H1 (cell line): ENCODE measurements around the gene SERPINB11. TPM values are rescaled to one million over a fixed set of nuclear protein-coding genes. Genes with fewer than 3 reads are reported as not detected.

Source experiments
- CBX5 ChIP-seq: fragments of 300-800, 300-1000 bp; sonication (generic); IDR thresholded peaks from 2 replicates; pipeline ENCODE4 v1.7.1; 2016; ENCODE audit warnings: antibody characterized with exemption, low read length, low read depth
- CEBPB ChIP-seq: IDR thresholded peaks from 2 replicates; pipeline ENCODE4 v1.6.1; 2012; ENCODE audit warnings: low read depth, low read length
- GTF2F1 ChIP-seq: IDR thresholded peaks from 2 replicates; pipeline ENCODE4 v1.6.1; 2012; ENCODE audit warnings: low read depth, low read length, improper control_type of control experiment, borderline replicate concordance
- POLR2A ChIP-seq, 2 experiments: IDR thresholded peaks; 1 replicate in 1 of 2; 2 replicates in 1 of 2; pipeline ENCODE4 v1.6.1; 2011; ENCODE audit warnings: low read depth in 2 of 2, low read length in 2 of 2, mild to moderate bottlenecking in 2 of 2; ENCODE audit errors: control extremely low read depth in 1 of 2
- polyA plus RNA-seq, 7 experiments: library from polyadenylated mRNA; depleted of rRNA in 3 of 7; stranded (reverse) in 5 of 7; unstranded in 2 of 7; fragments of >200 nt in 5 of 7; fragments of 200-250 nt in 2 of 7; gene quantifications; 1 replicate in 5 of 7; 2 replicates in 1 of 7; 4 replicates in 1 of 7; pipeline versions ENCODE4 v1.2.1 to v1.2.3, GENCODE V29; 2011 to 2013; ENCODE audit warnings: missing spikeins in 2 of 7, mixed read lengths in 2 of 7
- total RNA-seq: library from RNA; stranded (reverse); fragmentation: NEBNext Ultra II Directional; extraction: Animal tissue kit (Norgen Biotek cat#: 25700); gene quantifications from 2 replicates; pipeline ENCODE4 v1.2.1, GENCODE V29; 2021

Gene SERPINB11
- total and polyA plus RNA-seq, 2 of the 8 experiments (the other 6 are each of a cell fraction or from before 2014, with no cell fraction given): not detected

- no peak for TF ChIP-seq GTF2F1
- TF ChIP-seq CBX5: no peak
- no peak for TF ChIP-seq CEBPB
- no peak for TF ChIP-seq POLR2A (IDR thresholded peaks at IDR 0.05; ENCODE audit: control extremely low read depth in 1 of 2, low read depth in 2 of 2, low read length in 2 of 2)
Observed at GRCh38 chr18:63681449-63682340, 21.1 kb upstream of the SERPINB11 start (continued).
